Muscle of arm (tissue), 12 donors: Measurements from ENCODE around the gene PTGDR2. TPM values are rescaled to one million over a fixed set of nuclear protein-coding genes. Genes with fewer than 3 reads are reported as not detected.

Experiments used
- DNase-seq: peaks from one replicate; pipeline ENCODE4 v3.0.0-alpha.2; 2013
- polyA plus RNA-seq, 12 donors: library from polyadenylated mRNA; unstranded; fragments of 120-200 nt; gene quantifications; one replicate each; pipeline ENCODE4 v1.2.1, GENCODE V29; 2013; ENCODE audit not compliant: insufficient read length in 12 of 12

The PTGDR2 gene
- polyA plus RNA-seq, 12 donors, result 0.64 to 1.2 (median 0.76) TPM; not detected in 2

DNA sequence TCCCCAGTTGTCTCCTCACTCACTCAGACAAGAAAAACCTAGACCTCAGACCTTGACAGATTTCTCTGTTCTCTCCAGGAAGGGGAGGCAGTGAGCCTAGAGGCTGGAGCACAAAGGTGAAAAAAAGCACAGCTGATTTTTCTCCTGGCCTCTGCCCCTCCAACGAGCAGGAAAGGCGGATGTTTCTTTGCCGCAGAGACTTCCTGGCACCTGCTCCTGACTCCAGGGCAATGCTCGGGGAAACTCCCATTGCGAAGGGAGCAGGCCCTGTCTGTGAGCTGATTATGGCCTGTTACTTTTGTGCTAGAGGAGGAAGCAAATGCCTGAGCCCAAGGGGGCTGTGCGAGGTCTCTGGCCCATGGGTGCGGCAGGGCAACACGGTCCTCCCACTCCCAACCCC, 45.2 kb downstream of the PTGDR2 start:
- no peak for DNase-seq

DNA sequence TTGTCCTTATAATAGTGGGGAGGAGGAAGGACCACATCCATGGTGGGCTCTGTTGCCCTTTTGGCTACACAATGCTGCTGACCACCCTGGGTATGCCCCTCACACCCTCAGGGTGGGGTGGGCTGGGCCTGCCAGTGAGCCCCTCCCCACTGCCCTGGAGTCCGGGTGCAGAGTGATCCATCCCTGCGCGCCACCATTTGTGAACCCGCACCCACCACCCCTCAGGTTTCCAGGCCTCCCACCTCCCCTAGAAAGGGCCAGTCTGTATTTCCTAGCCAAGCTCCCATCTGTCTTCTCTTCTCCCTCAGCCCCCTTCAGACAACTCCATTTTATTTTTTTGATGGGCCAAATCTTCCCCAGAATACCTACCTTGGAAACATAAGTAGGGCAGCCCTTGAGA, 45.6 kb downstream of the PTGDR2 start:
- DNase-seq, result no peak

DNA sequence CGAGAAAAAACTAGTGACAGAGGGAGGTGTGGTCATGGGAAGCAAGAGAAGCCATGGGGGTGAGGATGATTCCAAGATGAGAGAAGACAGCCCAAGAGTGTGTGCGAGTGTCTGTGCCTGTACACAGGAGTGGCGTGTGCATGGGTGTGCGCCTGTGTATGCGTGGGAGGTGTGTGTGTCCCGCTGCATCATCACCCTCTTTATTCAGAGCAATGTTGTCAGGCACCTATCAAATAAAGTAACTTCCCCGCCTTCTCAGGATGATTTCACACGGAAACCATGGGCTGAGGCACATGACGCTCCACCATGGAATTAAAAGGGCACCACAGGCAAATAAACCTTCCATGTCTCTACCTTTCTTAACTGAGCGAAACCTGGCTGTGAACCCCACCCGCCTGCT, 46.1 kb downstream of the PTGDR2 start:
- no peak for DNase-seq

DNA sequence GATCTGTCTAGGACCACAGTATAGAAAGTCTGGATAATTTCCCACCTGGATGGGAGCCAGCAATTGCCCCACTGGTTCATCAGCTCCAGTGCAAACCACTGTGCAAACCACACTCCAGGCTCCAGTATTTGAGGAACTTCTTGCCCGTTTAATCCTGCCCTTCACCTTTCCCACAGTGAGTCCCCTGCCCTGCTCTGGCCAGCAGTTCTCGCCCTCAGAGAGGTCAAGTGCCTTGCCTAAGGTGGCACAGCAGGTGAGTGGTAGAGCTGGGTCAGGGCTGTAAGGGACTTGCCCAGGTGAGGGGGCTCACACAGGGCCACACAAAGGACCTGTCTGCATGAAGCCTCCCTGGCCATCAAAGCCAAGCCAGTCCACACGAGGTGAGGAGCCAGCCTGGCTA, 46.5 kb downstream of the PTGDR2 start:
- no peak for DNase-seq

DNA sequence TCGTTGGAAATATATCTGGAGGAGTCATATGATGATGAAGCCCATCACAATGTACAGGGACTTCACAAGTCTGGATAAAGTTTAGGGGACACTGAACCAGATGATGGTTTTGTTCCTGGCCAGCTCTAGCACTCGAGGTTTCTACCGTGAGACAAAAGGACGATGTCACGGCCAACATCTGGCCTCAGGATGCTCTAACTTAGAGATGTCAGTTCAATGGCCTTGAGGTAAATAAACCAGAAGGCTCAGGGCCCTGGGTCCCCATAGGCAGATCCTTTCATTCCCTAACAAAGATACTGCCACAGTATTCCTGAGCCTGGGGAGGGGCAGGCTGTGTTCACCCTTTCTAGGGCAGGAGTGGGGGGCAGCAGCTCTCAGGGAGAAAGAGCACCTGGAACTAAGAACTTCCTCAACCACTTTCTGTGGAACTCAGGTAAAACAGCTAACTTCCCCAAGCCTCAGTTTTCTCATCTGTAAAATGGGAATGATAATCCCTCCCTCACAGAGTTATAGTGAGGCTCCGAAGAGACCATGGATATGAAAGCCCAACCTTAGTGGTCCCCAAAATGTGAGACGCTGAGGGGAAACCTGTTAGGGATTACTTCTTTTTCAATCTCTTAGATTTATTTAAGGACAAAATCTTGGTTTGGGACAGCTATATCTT, 52.3 kb downstream of the PTGDR2 start:
- no peak for DNase-seq

DNA sequence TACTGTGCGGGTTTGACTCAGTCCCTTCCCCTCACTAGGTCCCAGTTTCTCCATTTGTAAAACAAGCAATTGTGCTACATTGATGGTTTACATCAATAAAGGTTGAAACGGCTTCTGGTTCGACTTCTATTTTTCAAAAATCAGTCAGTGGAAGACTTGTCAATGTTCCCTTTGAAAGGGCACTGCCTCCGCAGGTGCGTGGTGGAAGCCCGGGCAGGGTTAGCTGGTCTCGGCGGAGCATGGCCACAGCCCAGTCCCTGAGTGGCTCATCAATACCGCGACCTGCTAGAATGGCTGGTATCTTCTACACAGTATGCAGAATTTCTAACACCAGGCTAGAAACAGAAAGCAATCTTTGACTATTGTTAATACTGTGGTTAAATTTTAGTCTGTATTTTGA, 54.6 kb downstream of the PTGDR2 start:
- DNase-seq, result no peak

Other genes with a start within 250 kb of the PTGDR2 start
- gene MS4A8, start 156.3 kb downstream of the PTGDR2 start, polyA plus RNA-seq, result 10 to 100 TPM in 1 of 12 donors, 1 to 10 TPM in 9, not detected in 2; 3.6 to 12.1 (median 5.7) TPM
- not detected for gene MS4A18, start 131.2 kb downstream of the PTGDR2 start, polyA plus RNA-seq
- gene MS4A15, start 99.1 kb downstream of the PTGDR2 start, polyA plus RNA-seq, result not detected
- not detected for gene MS4A10, start 70.6 kb downstream of the PTGDR2 start, polyA plus RNA-seq
- gene CCDC86, start 13.8 kb downstream of the PTGDR2 start, polyA plus RNA-seq, result 10 to 100 TPM in 11 of 12 donors, not detected in 1; 13.7 to 24.7 (median 17.4) TPM
- under 1 TPM in 3 of 12 donors, not detected in 9; 0.11 to 0.24 (median 0.15) TPM for gene ZP1, start 11.6 kb upstream of the PTGDR2 start, polyA plus RNA-seq
- gene PRPF19, start 50.6 kb upstream of the PTGDR2 start, polyA plus RNA-seq, result 10 to 100 TPM in 11 of 12 donors, not detected in 1; 53.4 to 83.9 (median 64.8) TPM
- gene TMEM109, start 58.2 kb upstream of the PTGDR2 start, polyA plus RNA-seq, result 100 to 1,000 TPM in 5 of 12 donors, 10 to 100 TPM in 6, not detected in 1; 80.2 to 123 (median 97.2) TPM
- 10 to 100 TPM in 11 of 12 donors, not detected in 1; 21.7 to 52.2 (median 35.2) TPM for gene TMEM132A, start 68.5 kb upstream of the PTGDR2 start, polyA plus RNA-seq
- gene SLC15A3, start 96.2 kb upstream of the PTGDR2 start, polyA plus RNA-seq, result 10 to 100 TPM in 11 of 12 donors, not detected in 1; 14.1 to 49.0 (median 21.4) TPM
- gene CD6, start 115.7 kb upstream of the PTGDR2 start, polyA plus RNA-seq, result 1 to 10 TPM in 2 of 12 donors, under 1 TPM in 8, not detected in 2; 0.33 to 2.1 (median 0.81) TPM
- gene CD5, start 246.5 kb upstream of the PTGDR2 start, polyA plus RNA-seq, result 1 to 10 TPM in 1 of 12 donors, under 1 TPM in 7, not detected in 4; 0.05 to 1.7 (median 0.11) TPM